Transverse colon (tissue), 4 donors: ENCODE results near the gene EEFSEC.

ENCODE experiments used
- EP300 ChIP-seq: sonication (generic); formaldehyde crosslinking; IDR thresholded peaks from one replicate; pipeline ENCODE4 v1.6.1; 2017; ENCODE audit warnings: antibody characterized with exemption, low read depth
- POLR2A ChIP-seq: fragments of 450-650 bp; IDR thresholded peaks from one replicate; pipeline ENCODE4 v1.6.1; 2016; ENCODE audit warnings: antibody characterized with exemption, mild to moderate bottlenecking, moderate library complexity
- POLR2AphosphoS5 ChIP-seq, 3 donors: sonication (generic); formaldehyde crosslinking; IDR thresholded peaks; one replicate each; pipeline ENCODE4 v1.6.1; 2016; ENCODE audit warnings: antibody characterized with exemption in 3 of 3
- TF ChIP-seq, protein P1 (sequence below), 5 experiments: fragments of 200-600 bp in 3 of 5; fragments of 450-650 bp in 2 of 5; sonication (generic) in 3 of 5; IDR thresholded peaks; 1 replicate in 2 of 5; 2 replicates in 3 of 5; pipeline ENCODE4 v1.5.1; 2016 to 2017; ENCODE audit warnings: antibody characterized with exemption in 5 of 5, inconsistent platforms in 3 of 5, mild to moderate bottlenecking in 2 of 5, moderate library complexity in 1 of 5

DNA sequence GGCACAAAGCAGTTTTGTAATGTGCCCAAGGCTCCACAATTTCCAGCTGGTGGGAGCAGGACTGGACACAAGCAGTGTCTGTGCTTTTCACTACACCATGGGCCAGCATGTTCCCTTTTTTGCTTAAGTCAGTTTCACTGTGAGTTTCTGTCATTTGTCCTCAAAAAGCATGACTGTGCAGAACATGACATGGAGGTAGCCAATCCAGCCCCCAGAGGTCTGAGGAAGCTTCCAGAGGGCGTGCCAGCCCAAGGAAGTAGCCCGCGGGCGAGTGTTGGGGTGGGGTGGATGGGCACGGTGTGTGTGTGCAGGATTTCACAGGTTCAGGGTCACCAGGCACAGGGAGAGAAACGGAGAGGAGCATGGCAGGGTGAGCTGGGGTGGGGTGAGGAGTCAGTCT is 8.0 kb upstream of the EEFSEC start:
- no peak for TF ChIP-seq POLR2A
- TF ChIP-seq, protein P1, sequence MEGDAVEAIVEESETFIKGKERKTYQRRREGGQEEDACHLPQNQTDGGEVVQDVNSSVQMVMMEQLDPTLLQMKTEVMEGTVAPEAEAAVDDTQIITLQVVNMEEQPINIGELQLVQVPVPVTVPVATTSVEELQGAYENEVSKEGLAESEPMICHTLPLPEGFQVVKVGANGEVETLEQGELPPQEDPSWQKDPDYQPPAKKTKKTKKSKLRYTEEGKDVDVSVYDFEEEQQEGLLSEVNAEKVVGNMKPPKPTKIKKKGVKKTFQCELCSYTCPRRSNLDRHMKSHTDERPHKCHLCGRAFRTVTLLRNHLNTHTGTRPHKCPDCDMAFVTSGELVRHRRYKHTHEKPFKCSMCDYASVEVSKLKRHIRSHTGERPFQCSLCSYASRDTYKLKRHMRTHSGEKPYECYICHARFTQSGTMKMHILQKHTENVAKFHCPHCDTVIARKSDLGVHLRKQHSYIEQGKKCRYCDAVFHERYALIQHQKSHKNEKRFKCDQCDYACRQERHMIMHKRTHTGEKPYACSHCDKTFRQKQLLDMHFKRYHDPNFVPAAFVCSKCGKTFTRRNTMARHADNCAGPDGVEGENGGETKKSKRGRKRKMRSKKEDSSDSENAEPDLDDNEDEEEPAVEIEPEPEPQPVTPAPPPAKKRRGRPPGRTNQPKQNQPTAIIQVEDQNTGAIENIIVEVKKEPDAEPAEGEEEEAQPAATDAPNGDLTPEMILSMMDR (IDR thresholded peaks at IDR 0.05): no peak
- TF ChIP-seq POLR2AphosphoS5 (IDR thresholded peaks at IDR 0.05): no peak
- TF ChIP-seq EP300: no peak
